NB4 (cell line): ENCODE measurements around the gene ZBTB5.
A peak's percentile ranks its signal among the peaks of the same experiment; 100 is the strongest.

Experiments
- DNase-seq: peaks from one replicate; pipeline ENCODE4 v3.0.0; 2010; ENCODE audit warnings: low read depth
- H3K4me3 ChIP-seq: one replicate; pipeline ENCODE4 v1.5.1; 2011; ENCODE audit warnings: mild to moderate bottlenecking, low read depth, low read length, moderate library complexity
- MYC ChIP-seq: IDR thresholded peaks from 2 replicates; pipeline ENCODE4 v1.6.1; 2011; ENCODE audit warnings: low read depth, low read length
- POLR2A ChIP-seq: IDR thresholded peaks from 2 replicates; pipeline ENCODE4 v1.6.1; 2011; ENCODE audit warnings: mild to moderate bottlenecking; ENCODE audit not compliant: insufficient read length; ENCODE audit errors: extremely low read depth
- TF ChIP-seq, protein P1 (sequence below): IDR thresholded peaks from one replicate; pipeline ENCODE4 v1.5.1; 2012; ENCODE audit warnings: low read depth, low read length
- TF ChIP-seq, protein P2 (sequence below): IDR thresholded peaks from 2 replicates; pipeline ENCODE4 v1.6.1; 2011; ENCODE audit warnings: low read depth, low read length

Gene ZBTB5

DNA sequence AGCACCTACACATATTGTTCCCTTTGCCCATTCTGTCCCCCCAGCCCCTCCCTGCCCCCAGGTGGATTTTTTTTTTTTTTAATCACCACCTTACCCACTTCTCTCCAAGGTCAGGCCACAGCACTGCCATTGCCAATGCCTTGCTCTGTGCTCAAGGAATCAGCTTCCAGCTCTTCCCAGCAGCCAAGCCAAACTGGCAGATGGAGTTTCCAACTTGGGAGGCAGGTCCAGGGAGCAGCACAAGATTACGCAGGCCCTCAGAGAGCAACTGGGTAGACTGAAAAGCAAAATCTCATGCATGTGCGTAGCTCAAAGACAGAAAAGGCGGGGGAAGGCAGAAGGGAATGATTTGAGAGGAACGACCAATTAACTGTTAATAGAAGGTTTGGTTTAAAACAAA is 27.6 kb downstream of the ZBTB5 start:
- H3K4me3 ChIP-seq = no peak overlapping the region
- TF ChIP-seq, protein P1, sequence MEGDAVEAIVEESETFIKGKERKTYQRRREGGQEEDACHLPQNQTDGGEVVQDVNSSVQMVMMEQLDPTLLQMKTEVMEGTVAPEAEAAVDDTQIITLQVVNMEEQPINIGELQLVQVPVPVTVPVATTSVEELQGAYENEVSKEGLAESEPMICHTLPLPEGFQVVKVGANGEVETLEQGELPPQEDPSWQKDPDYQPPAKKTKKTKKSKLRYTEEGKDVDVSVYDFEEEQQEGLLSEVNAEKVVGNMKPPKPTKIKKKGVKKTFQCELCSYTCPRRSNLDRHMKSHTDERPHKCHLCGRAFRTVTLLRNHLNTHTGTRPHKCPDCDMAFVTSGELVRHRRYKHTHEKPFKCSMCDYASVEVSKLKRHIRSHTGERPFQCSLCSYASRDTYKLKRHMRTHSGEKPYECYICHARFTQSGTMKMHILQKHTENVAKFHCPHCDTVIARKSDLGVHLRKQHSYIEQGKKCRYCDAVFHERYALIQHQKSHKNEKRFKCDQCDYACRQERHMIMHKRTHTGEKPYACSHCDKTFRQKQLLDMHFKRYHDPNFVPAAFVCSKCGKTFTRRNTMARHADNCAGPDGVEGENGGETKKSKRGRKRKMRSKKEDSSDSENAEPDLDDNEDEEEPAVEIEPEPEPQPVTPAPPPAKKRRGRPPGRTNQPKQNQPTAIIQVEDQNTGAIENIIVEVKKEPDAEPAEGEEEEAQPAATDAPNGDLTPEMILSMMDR = no peak
- TF ChIP-seq POLR2A (no peak), MYC (no peak)
- TF ChIP-seq, protein P2, sequence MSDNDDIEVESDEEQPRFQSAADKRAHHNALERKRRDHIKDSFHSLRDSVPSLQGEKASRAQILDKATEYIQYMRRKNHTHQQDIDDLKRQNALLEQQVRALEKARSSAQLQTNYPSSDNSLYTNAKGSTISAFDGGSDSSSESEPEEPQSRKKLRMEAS = no peak
- no peak for DNase-seq

DNA sequence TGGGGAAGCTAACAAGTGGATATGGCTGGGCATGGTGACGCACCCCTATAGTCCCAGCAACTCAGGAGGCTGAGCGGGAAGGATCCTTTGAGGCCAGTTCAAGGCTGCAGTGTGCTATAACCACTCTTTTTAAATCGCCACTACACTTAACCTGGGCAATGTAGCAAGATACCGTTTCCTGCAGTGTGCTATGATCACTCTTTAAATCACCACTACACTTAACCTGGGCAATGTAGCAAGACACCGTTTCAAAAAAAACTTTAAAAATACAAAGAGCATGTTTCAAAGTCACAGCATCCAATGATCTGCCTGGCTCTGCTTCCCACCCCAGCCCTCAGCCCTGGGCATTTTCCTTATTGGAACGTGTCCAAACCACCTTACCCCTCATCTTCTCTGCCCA is 28.2 kb downstream of the ZBTB5 start:
- no peak overlapping the region for H3K4me3 ChIP-seq
- TF ChIP-seq POLR2A (no peak), MYC (no peak)
- TF ChIP-seq, protein P1 = no peak
- TF ChIP-seq, protein P2 = no peak
- no peak for DNase-seq

DNA sequence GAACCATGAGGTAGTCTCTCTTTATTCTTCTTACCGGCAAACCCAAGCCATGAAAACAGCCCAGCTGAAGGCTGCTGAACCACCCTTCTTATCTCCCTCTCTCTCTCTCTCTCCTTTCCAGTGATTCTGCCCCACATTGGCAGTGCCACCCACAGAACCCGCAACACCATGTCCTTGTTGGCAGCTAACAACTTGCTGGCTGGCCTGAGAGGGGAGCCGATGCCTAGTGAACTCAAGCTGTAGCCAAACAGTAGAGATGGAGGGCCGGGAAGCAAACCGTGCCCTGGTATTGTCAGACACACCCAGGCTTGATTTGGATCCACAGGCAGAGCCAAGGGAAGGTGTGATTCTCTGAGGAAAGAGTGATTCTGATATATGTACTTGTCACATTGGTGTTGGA is 28.7 kb downstream of the ZBTB5 start:
- DNase-seq = no peak
- no peak for TF ChIP-seq POLR2A
- TF ChIP-seq, protein P2 = no peak
- TF ChIP-seq, protein P1 = no peak
- no peak for TF ChIP-seq MYC
- H3K4me3 ChIP-seq = no peak overlapping the region

- no peak overlapping the region for H3K4me3 ChIP-seq
- TF ChIP-seq MYC (no peak), POLR2A (no peak)
- TF ChIP-seq, protein P2 = no peak
- TF ChIP-seq, protein P1 = no peak
- DNase-seq = no peak
Measured at GRCh38 chr9:37433867-37434371, 31.3 kb downstream of the ZBTB5 start.

DNA sequence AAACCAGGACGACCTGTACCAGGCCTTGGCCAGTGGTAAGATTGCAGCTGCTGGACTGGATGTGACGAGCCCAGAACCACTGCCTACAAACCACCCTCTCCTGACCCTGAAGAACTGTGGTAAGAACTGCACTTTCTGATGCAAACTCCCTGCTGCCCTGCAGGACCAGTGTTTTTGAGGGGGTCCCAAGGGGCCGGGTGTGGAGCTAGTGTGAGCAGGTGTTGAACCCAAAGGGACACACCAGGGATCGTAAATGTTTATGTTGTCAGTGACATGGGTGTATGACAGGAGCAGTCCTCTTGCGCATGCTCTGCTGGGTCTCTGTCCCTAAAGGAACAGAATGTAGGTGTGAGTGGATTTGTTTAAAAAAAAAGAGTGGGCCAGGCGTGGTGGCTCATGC is 33.2 kb downstream of the ZBTB5 start:
- no peak overlapping the region for H3K4me3 ChIP-seq
- TF ChIP-seq, protein P1 = no peak

GRCh38 chr9:37430841-37431597 is 34.2 kb downstream of the ZBTB5 start:
- H3K4me3 ChIP-seq = no peak overlapping the region
- TF ChIP-seq, protein P1 = peak; percentile 5
- no peak for TF ChIP-seq MYC
- no peak for TF ChIP-seq POLR2A
- TF ChIP-seq, protein P2 = no peak
- peak; percentile 40 for DNase-seq

More for the DNA sequence above, 33.2 kb downstream of the ZBTB5 start:
- DNase-seq = no peak
